Sigmoid colon (tissue), 7 donors: ENCODE results near the gene GHRHR. TPM values are rescaled to one million over a fixed set of nuclear protein-coding genes. Genes with fewer than 3 reads are reported as not detected.
A peak's percentile ranks its signal among the peaks of the same experiment; 100 is the strongest.

ENCODE experiments used
- DNase-seq: peaks from one replicate; pipeline ENCODE4 v3.0.0-alpha.2; 2019
- H3K27ac ChIP-seq, 4 donors: fragments of 200-600 bp; sonication (generic); one replicate each; pipeline ENCODE4 v1.5.1; 2016 to 2019; ENCODE audit warnings: mild to moderate bottlenecking in 1 of 4
- H3K27me3 ChIP-seq, 3 donors: fragments of 200-600 bp; sonication (generic); one replicate each; pipeline ENCODE4 v1.5.1; 2019; ENCODE audit warnings: mild to moderate bottlenecking in 1 of 3
- H3K36me3 ChIP-seq, 4 donors: fragments of 200-600 bp; sonication (generic); one replicate each; pipeline ENCODE4 v1.5.1; 2016 to 2019
- H3K4me1 ChIP-seq, 4 donors: fragments of 200-600 bp; sonication (generic); one replicate each; pipeline ENCODE4 v1.5.1; 2017 to 2019
- H3K4me3 ChIP-seq, 4 donors: fragments of 200-600 bp; sonication (generic); one replicate each; pipeline ENCODE4 v1.5.1; 2017 to 2019; ENCODE audit warnings: mild to moderate bottlenecking in 2 of 4, moderate library complexity in 1 of 4
- H3K9me3 ChIP-seq, 4 donors: fragments of 200-600 bp in 3 of 4; sonication (generic) in 3 of 4; one replicate each; pipeline versions ENCODE4 v1.5.1 to v1.6.1; 2013 to 2019
- EP300 ChIP-seq, 4 donors: sonication (generic); formaldehyde crosslinking; IDR thresholded peaks; one replicate each; pipeline ENCODE4 v1.6.1; 2017; ENCODE audit warnings: antibody characterized with exemption in 4 of 4
- POLR2A ChIP-seq, 2 donors: fragments of 450-650 bp; IDR thresholded peaks; one replicate each; pipeline ENCODE4 v1.6.1; 2016; ENCODE audit warnings: antibody characterized with exemption in 2 of 2, mild to moderate bottlenecking in 2 of 2, moderate library complexity in 2 of 2
- POLR2AphosphoS5 ChIP-seq, 4 donors: sonication (generic); formaldehyde crosslinking; IDR thresholded peaks; one replicate each; pipeline ENCODE4 v1.6.1; 2017; ENCODE audit warnings: antibody characterized with exemption in 4 of 4
- WGBS, 2 donors: extraction: QIAGEN DNeasy Blood & Tissue Kit; methylation state at CpG; one replicate each; pipeline ENCODE4 v1.1.7; 2013; 5-methylcytosine and 5-hydroxymethylcytosine counted together
- intact Hi-C: fragments of 100-400 bp; cut with DNase I; formaldehyde crosslinking; loops from one replicate; pipeline ENCODE4 v1.15.1; 2023
- polyA plus RNA-seq, 3 donors: library from polyadenylated mRNA; stranded (reverse); fragments of 200-250 nt; gene quantifications; one replicate each; pipeline ENCODE4 v1.2.3, GENCODE V29; 2013
- total RNA-seq, 4 donors: library from RNA; depleted of rRNA; stranded (reverse); fragments of >200 nt; gene quantifications; one replicate each; pipeline ENCODE4 v1.1.0, GENCODE V29; 2016
- TF ChIP-seq, protein P1 (sequence below), 4 experiments: fragments of 450-650 bp in 3 of 4; fragments of 200-600 bp in 1 of 4; IDR thresholded peaks; one replicate each; pipeline ENCODE4 v1.5.1; 2016 to 2019; ENCODE audit warnings: antibody characterized with exemption in 4 of 4, mild to moderate bottlenecking in 3 of 4, moderate library complexity in 2 of 4
- donor health status: healthy with polysubstance abuse.
- donor health status: Bipolar disorder and iron deficiency.
- donor health status: healthy.

GHRHR gene
- total and polyA plus RNA-seq, 7 donors = not detected

GRCh38 chr7:30933124-30933974 is 30.4 kb upstream of the GHRHR start:
- DNase-seq = peak; percentile 50
- intact Hi-C loops = no loop called here

GRCh38 chr7:30934225-30934624 is 29.5 kb upstream of the GHRHR start:
- H3K9me3 ChIP-seq = no peaks in the 10 kb centered on the region
- no peak overlapping the region for H3K27ac ChIP-seq
- H3K27me3 ChIP-seq = no peaks in the 10 kb centered on the region
- intact Hi-C loops = no loop called here
- H3K4me1 ChIP-seq = peaks cover 0 to 31% (median 24%) of the 10 kb centered on the region in 4 donors
- no peak for DNase-seq
- no peaks in the 10 kb centered on the region for H3K36me3 ChIP-seq
- WGBS, 2 donors = 90 to 91% methylated on average over 5 of the region's 5 CpGs
- TF ChIP-seq POLR2AphosphoS5 (IDR thresholded peaks at IDR 0.05) (no peak), POLR2A (IDR thresholded peaks at IDR 0.05) (no peak), EP300 (IDR thresholded peaks at IDR 0.05) (no peak)
- no peak overlapping the region for H3K4me3 ChIP-seq

More at GRCh38 chr7:30933124-30933974, 30.4 kb upstream of the GHRHR start:
- Histone ChIP-seq H3K27me3 (no peaks in the 10 kb centered on the region), H3K4me3 (no peak overlapping the region), H3K27ac (no peak overlapping the region), H3K4me1 (peaks cover 0 to 25% (median 22%) of the 10 kb centered on the region in 4 donors), H3K9me3 (no peaks in the 10 kb centered on the region), H3K36me3 (no peaks in the 10 kb centered on the region)
- 85 to 86% methylated on average over 26 of the region's 26 CpGs for WGBS, 2 donors
- TF ChIP-seq EP300 (IDR thresholded peaks at IDR 0.05) = no peak
- no peak for TF ChIP-seq POLR2A (IDR thresholded peaks at IDR 0.05)
- no peak for TF ChIP-seq POLR2AphosphoS5 (IDR thresholded peaks at IDR 0.05)
- TF ChIP-seq, protein P1, sequence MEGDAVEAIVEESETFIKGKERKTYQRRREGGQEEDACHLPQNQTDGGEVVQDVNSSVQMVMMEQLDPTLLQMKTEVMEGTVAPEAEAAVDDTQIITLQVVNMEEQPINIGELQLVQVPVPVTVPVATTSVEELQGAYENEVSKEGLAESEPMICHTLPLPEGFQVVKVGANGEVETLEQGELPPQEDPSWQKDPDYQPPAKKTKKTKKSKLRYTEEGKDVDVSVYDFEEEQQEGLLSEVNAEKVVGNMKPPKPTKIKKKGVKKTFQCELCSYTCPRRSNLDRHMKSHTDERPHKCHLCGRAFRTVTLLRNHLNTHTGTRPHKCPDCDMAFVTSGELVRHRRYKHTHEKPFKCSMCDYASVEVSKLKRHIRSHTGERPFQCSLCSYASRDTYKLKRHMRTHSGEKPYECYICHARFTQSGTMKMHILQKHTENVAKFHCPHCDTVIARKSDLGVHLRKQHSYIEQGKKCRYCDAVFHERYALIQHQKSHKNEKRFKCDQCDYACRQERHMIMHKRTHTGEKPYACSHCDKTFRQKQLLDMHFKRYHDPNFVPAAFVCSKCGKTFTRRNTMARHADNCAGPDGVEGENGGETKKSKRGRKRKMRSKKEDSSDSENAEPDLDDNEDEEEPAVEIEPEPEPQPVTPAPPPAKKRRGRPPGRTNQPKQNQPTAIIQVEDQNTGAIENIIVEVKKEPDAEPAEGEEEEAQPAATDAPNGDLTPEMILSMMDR (IDR thresholded peaks at IDR 0.05) = no peak

DNA sequence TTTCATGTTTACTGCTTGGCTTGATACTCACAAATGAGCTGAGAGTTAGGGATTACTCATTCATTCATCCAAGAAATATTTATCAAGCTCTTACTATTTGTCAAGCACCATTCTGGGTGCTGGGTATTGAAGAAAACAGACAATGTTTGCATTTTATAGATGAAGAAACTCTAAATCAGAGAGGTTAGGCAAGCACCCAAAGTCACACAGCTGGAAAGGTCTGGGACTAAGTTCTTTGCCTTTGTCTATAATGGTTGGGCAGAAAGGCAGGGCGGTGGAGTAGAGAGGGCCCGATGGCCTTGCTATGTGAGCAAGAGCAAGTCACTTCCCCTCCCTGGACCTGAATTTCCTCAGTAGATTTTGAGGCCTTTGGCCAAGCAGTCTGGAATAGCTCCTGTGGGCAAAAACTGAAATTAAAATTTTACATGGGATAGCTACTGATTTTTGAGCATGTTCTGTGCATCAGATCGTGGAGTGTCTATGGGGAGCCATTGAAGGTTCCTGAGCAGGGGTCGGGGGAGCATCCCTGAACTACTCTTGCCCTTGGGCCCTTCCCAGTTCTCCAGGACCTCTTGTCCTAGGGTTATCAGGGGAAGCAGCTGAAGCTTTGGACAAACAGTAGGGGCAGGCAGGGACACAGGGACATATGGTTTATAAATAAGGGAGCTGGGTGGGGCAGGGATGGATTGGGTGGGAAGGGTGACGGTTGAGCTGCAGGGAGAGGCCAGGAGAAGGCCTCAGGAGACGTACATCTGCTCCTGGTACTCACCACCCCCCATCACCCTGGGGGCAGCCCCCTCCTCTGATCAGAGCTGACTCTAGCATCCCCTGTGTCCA is 28.8 kb upstream of the GHRHR start:
- peaks cover 0 to 30% (median 22%) of the 10 kb centered on the region in 4 donors for H3K4me1 ChIP-seq
- no peak for TF ChIP-seq POLR2AphosphoS5 (IDR thresholded peaks at IDR 0.05)
- TF ChIP-seq, protein P1 (IDR thresholded peaks at IDR 0.05) = no peak
- TF ChIP-seq EP300 (IDR thresholded peaks at IDR 0.05) = no peak
- TF ChIP-seq POLR2A (IDR thresholded peaks at IDR 0.05) = no peak
- H3K27me3 ChIP-seq = no peaks in the 10 kb centered on the region
- H3K4me3 ChIP-seq = no peak overlapping the region
- 54 to 73% methylated on average over 6 of the region's 6 CpGs for WGBS, 2 donors
- H3K36me3 ChIP-seq = no peaks in the 10 kb centered on the region
- intact Hi-C loops = loop anchor here (5.0 kb wide), 1 partner anchor 187 kb away; no protein-coding TSS in a partner anchor
- no peak overlapping the region for H3K27ac ChIP-seq
- H3K9me3 ChIP-seq = no peaks in the 10 kb centered on the region
- DNase-seq = peak; percentile 42

GRCh38 chr7:30935569-30935877 is 28.2 kb upstream of the GHRHR start:
- peak; percentile 52 for DNase-seq
- 52 to 75% methylated on average over 3 of the region's 3 CpGs for WGBS, 2 donors
- intact Hi-C loops = loop anchor here (5.0 kb wide), 1 partner anchor 187 kb away; no protein-coding TSS in a partner anchor

More at GRCh38 chr7:30935569-30935877, 28.2 kb upstream of the GHRHR start:
- TF ChIP-seq POLR2A (IDR thresholded peaks at IDR 0.05) (no peak), POLR2AphosphoS5 (IDR thresholded peaks at IDR 0.05) (no peak), EP300 (IDR thresholded peaks at IDR 0.05) (no peak)
- TF ChIP-seq, protein P1 (IDR thresholded peaks at IDR 0.05) = no peak
- Histone ChIP-seq H3K9me3 (no peaks in the 10 kb centered on the region), H3K27me3 (no peaks in the 10 kb centered on the region), H3K4me3 (no peak overlapping the region), H3K27ac (no peak overlapping the region), H3K36me3 (no peaks in the 10 kb centered on the region), H3K4me1 (peaks cover 0 to 25% (median 17%) of the 10 kb centered on the region in 4 donors)
